Measurements from ENCODE around the gene BCL2L13. TPM values are rescaled to one million over a fixed set of nuclear protein-coding genes. Genes with fewer than 3 reads are reported as not detected.

Gene BCL2L13
- total RNA-seq, 2 donors from 2014 or later: 37.5 to 44.2 TPM

GRCh38 chr22:17748555-17749353 is 110.2 kb downstream of the BCL2L13 start:
- H3K27me3 ChIP-seq (ENCODE audit: control insufficient read depth, insufficient read depth, low read length, poor library complexity, severe bottlenecking): no peaks in the 10 kb centered on the region
- no peaks in the 10 kb centered on the region for H3K36me3 ChIP-seq (ENCODE audit: control insufficient read depth, insufficient read depth, low read length)
- no peak overlapping the region for H3K9ac ChIP-seq (ENCODE audit: extremely low read depth, low read length, poor library complexity, severe bottlenecking)
- H3K4me1 ChIP-seq (ENCODE audit: control insufficient read depth, insufficient read depth, low read length): no peaks in the 10 kb centered on the region
- no peak overlapping the region for H3K27ac ChIP-seq (ENCODE audit: low read depth, low read length)
- peaks cover 5% of the 10 kb centered on the region for H3K4me1 Mint-ChIP-seq
- H3K4me3 ChIP-seq (ENCODE audit: low read length): no peak overlapping the region
- H3K27me3 Mint-ChIP-seq (ENCODE audit: insufficient read depth): no peaks in the 10 kb centered on the region
- H3K36me3 Mint-ChIP-seq (ENCODE audit: low read depth): no peaks in the 10 kb centered on the region
- no peak overlapping the region for H3K27ac Mint-ChIP-seq
- no peak overlapping the region for H3K4me3 Mint-ChIP-seq
- H3K9me3 Mint-ChIP-seq: no peaks in the 10 kb centered on the region
- DNase-seq: peak; percentile 92
- H3K9me3 ChIP-seq (ENCODE audit: control insufficient read depth, low read length): no peaks in the 10 kb centered on the region
- TF ChIP-seq, protein P1, sequence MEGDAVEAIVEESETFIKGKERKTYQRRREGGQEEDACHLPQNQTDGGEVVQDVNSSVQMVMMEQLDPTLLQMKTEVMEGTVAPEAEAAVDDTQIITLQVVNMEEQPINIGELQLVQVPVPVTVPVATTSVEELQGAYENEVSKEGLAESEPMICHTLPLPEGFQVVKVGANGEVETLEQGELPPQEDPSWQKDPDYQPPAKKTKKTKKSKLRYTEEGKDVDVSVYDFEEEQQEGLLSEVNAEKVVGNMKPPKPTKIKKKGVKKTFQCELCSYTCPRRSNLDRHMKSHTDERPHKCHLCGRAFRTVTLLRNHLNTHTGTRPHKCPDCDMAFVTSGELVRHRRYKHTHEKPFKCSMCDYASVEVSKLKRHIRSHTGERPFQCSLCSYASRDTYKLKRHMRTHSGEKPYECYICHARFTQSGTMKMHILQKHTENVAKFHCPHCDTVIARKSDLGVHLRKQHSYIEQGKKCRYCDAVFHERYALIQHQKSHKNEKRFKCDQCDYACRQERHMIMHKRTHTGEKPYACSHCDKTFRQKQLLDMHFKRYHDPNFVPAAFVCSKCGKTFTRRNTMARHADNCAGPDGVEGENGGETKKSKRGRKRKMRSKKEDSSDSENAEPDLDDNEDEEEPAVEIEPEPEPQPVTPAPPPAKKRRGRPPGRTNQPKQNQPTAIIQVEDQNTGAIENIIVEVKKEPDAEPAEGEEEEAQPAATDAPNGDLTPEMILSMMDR (conservative IDR thresholded peaks at IDR 0.05): peak; percentile 82
- 72 to 90% methylated on average over 27 to 40 of the region's 40 CpGs for WGBS, 2 experiments (ENCODE audit: insufficient coverage in 1 of 2, insufficient read length in 1 of 2)

- H3K36me3 ChIP-seq (ENCODE audit: control insufficient read depth, insufficient read depth, low read length): no peaks in the 10 kb centered on the region
- TF ChIP-seq, protein P1 (conservative IDR thresholded peaks at IDR 0.05): no peak
- no peak for DNase-seq
Observed at GRCh38 chr22:17749605-17750395, 111.2 kb downstream of the BCL2L13 start.

GRCh38 chr22:17751596-17751995 is 113.0 kb downstream of the BCL2L13 start:
- Histone ChIP-seq H3K27me3 (ENCODE audit: control insufficient read depth, insufficient read depth, low read length, poor library complexity, severe bottlenecking) (no peaks in the 10 kb centered on the region), H3K4me3 (ENCODE audit: low read length) (no peak overlapping the region), H3K9me3 (ENCODE audit: control insufficient read depth, low read length) (no peaks in the 10 kb centered on the region), H3K36me3 (ENCODE audit: control insufficient read depth, insufficient read depth, low read length) (no peaks in the 10 kb centered on the region), H3K27ac (ENCODE audit: low read depth, low read length) (no peak overlapping the region), H3K9ac (ENCODE audit: extremely low read depth, low read length, poor library complexity, severe bottlenecking) (no peak overlapping the region), H3K4me1 (ENCODE audit: control insufficient read depth, insufficient read depth, low read length) (no peaks in the 10 kb centered on the region)
- Mint-ChIP-seq H3K9me3 (no peaks in the 10 kb centered on the region), H3K36me3 (ENCODE audit: low read depth) (no peaks in the 10 kb centered on the region), H3K4me1 (no peaks in the 10 kb centered on the region), H3K4me3 (no peak overlapping the region), H3K27ac (no peak overlapping the region), H3K27me3 (ENCODE audit: insufficient read depth) (no peaks in the 10 kb centered on the region)
- no peak for DNase-seq
- TF ChIP-seq, protein P1 (conservative IDR thresholded peaks at IDR 0.05): no peak
- 94 to 95% methylated on average over 3 to 6 of the region's 6 CpGs for WGBS, 2 experiments (ENCODE audit: insufficient coverage in 1 of 2, insufficient read length in 1 of 2)

More at GRCh38 chr22:17749605-17750395, 111.2 kb downstream of the BCL2L13 start:
- Histone ChIP-seq H3K4me3 (ENCODE audit: low read length) (no peak overlapping the region), H3K27me3 (ENCODE audit: control insufficient read depth, insufficient read depth, low read length, poor library complexity, severe bottlenecking) (no peaks in the 10 kb centered on the region), H3K27ac (ENCODE audit: low read depth, low read length) (no peak overlapping the region), H3K9me3 (ENCODE audit: control insufficient read depth, low read length) (no peaks in the 10 kb centered on the region), H3K4me1 (ENCODE audit: control insufficient read depth, insufficient read depth, low read length) (no peaks in the 10 kb centered on the region), H3K9ac (ENCODE audit: extremely low read depth, low read length, poor library complexity, severe bottlenecking) (no peak overlapping the region)
- 92% methylated on average over 23 to 35 of the region's 35 CpGs for WGBS, 2 experiments (ENCODE audit: insufficient coverage in 1 of 2, insufficient read length in 1 of 2)
- Mint-ChIP-seq H3K4me3 (no peak overlapping the region), H3K27me3 (ENCODE audit: insufficient read depth) (no peaks in the 10 kb centered on the region), H3K9me3 (no peaks in the 10 kb centered on the region), H3K27ac (no peak overlapping the region), H3K36me3 (ENCODE audit: low read depth) (no peaks in the 10 kb centered on the region), H3K4me1 (no peaks in the 10 kb centered on the region)

Data from endodermal cell (in vitro differentiated cells).